ENCODE results near the gene PIP5K1B.

Gene PIP5K1B

DNA sequence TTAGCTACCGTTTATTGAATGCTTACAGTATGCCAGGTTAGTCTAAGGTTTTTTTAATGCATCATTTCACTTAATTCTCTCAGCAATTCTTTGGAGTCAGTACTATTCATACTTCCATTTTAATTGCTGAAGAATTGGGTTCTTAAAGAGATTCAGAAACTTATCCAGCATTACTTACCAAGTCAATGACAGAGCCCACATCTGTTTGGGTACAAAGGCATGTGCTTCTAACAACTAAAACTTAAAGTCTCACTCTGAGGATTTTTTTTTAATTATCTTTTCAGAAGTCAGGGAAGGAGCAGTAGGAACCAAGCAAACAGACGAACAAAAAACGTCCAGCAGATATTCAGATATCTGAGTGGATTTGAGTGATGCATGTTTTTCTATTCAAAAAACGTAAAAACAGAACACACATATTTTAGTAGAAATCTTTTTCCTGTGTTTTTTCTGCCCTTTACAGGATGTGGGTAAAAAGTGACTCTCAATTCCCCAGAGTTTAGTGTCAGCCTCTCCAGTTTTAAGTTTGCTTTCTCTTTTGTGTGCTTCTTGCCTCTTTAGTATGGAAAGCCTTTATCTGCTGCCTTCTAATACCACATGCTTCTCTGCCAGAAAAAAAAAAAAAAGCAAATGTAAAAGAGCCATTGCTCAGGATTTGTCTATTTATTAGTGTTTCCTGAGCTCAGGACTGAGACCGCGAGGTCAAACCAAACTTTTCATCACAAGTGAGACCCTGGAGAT, 190.9 kb downstream of the PIP5K1B start:
- no peak overlapping the region for H4K8ac ChIP-seq (ENCODE audit: low read depth, low read length)
- no peak overlapping the region for H3K23ac ChIP-seq (ENCODE audit: low read depth, low read length, poor library complexity)
- peak overlapping the region; percentile 64 for H2AFZ ChIP-seq (ENCODE audit: low read length)
- H2BK5ac ChIP-seq (ENCODE audit: low read length) = no peak overlapping the region
- H3K18ac ChIP-seq (ENCODE audit: low read length) = no peak overlapping the region
- DNase-seq (ENCODE audit: low spot score) = no peak
- no peaks in the 10 kb centered on the region for H3K79me1 ChIP-seq (ENCODE audit: low read depth, low read length)
- no peak overlapping the region for H3K4ac ChIP-seq (ENCODE audit: low read length)
- no peak overlapping the region for H4K91ac ChIP-seq (ENCODE audit: low read depth, low read length, poor library complexity)
- H2BK15ac ChIP-seq (ENCODE audit: low read length) = no peak overlapping the region
- H3K4me1 ChIP-seq (ENCODE audit: control insufficient read depth in 2 of 2, insufficient read depth in 1 of 2, low read depth in 1 of 2, low read length in 2 of 2) = peaks cover 13 to 29% of the 10 kb centered on the region in 2 donors
- no peak overlapping the region for H3K4me2 ChIP-seq (ENCODE audit: insufficient read depth, low read length, poor library complexity, severe bottlenecking)
- H2BK12ac ChIP-seq (ENCODE audit: low read length) = no peak overlapping the region
- no CpG with 5 or more reads among the region's 6 CpGs for WGBS, 2 donors (ENCODE audit: extremely low coverage in 2 of 2, insufficient read length in 2 of 2, insufficient replicate concordance in 1 of 2)
- H3K27me3 ChIP-seq (ENCODE audit: control insufficient read depth in 3 of 3, insufficient read depth in 3 of 3, low read depth in 1 of 3, low read length in 3 of 3) = no peaks in the 10 kb centered on the region
- H3K9ac ChIP-seq (ENCODE audit: low read depth, low read length, poor library complexity) = no peak overlapping the region
- H3K27ac ChIP-seq (replicated peaks; ENCODE audit: low read length) = no peak overlapping the region
- no peak overlapping the region for H3K14ac ChIP-seq (ENCODE audit: low read length)
- H2AK5ac ChIP-seq (ENCODE audit: low read depth, low read length) = no peak overlapping the region
- H2BK120ac ChIP-seq (ENCODE audit: low read depth, low read length) = no peak overlapping the region
- no peaks in the 10 kb centered on the region for H3K9me3 ChIP-seq (replicated peaks in 1 of 2; ENCODE audit: control insufficient read depth in 2 of 2, insufficient read depth in 1 of 2, low read depth in 1 of 2, low read length in 2 of 2)
- no peak overlapping the region for H3K4me3 ChIP-seq (ENCODE audit: low read length in 2 of 2)
- peaks cover 0 to 67% of the 10 kb centered on the region in 2 donors for H3K36me3 ChIP-seq (replicated peaks in 1 of 2; ENCODE audit: control insufficient read depth in 2 of 2, insufficient read depth in 2 of 2, low read length in 2 of 2)

DNA sequence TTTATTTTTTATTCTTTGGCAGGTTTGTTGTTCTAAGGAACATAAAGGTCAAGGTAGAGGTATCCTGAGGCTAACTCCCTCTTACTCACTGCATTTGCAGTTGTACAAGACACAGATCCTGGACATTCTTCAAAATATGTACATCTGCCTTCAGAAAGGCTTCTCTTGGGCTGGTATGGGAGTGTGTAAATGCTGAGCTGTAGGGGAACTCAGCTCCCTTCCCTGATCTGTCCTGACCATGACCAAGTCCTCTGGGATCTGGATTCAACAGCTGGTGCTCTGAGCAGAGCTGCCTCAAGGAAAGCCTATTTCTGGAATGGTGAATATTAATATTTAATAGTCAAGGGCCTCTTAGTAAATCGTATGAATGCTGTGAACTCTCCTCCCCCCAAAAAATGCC, 191.4 kb downstream of the PIP5K1B start:
- H2BK12ac ChIP-seq (ENCODE audit: low read length) = no peak overlapping the region
- no peak overlapping the region for H3K18ac ChIP-seq (ENCODE audit: low read length)
- no peak overlapping the region for H4K8ac ChIP-seq (ENCODE audit: low read depth, low read length)
- no peak overlapping the region for H3K4me2 ChIP-seq (ENCODE audit: insufficient read depth, low read length, poor library complexity, severe bottlenecking)
- no peak overlapping the region for H2AK5ac ChIP-seq (ENCODE audit: low read depth, low read length)
- peaks cover 0 to 67% of the 10 kb centered on the region in 2 donors for H3K36me3 ChIP-seq (replicated peaks in 1 of 2; ENCODE audit: control insufficient read depth in 2 of 2, insufficient read depth in 2 of 2, low read length in 2 of 2)
- no peak for DNase-seq (ENCODE audit: low spot score)
- no peak overlapping the region for H3K27ac ChIP-seq (replicated peaks; ENCODE audit: low read length)
- no peak overlapping the region for H2BK5ac ChIP-seq (ENCODE audit: low read length)
- no peak overlapping the region for H4K91ac ChIP-seq (ENCODE audit: low read depth, low read length, poor library complexity)
- peak overlapping the region; percentile 64 for H2AFZ ChIP-seq (ENCODE audit: low read length)
- no peak overlapping the region for H3K4me3 ChIP-seq (ENCODE audit: low read length in 2 of 2)
- no peak overlapping the region for H3K23ac ChIP-seq (ENCODE audit: low read depth, low read length, poor library complexity)
- no peaks in the 10 kb centered on the region for H3K27me3 ChIP-seq (ENCODE audit: control insufficient read depth in 3 of 3, insufficient read depth in 3 of 3, low read depth in 1 of 3, low read length in 3 of 3)
- H3K79me1 ChIP-seq (ENCODE audit: low read depth, low read length) = no peaks in the 10 kb centered on the region
- H3K9ac ChIP-seq (ENCODE audit: low read depth, low read length, poor library complexity) = no peak overlapping the region
- WGBS, 2 donors (ENCODE audit: extremely low coverage in 2 of 2, insufficient read length in 2 of 2, insufficient replicate concordance in 1 of 2) = no CpG with 5 or more reads among the region's 1 CpG
- no peak overlapping the region for H2BK120ac ChIP-seq (ENCODE audit: low read depth, low read length)
- H3K14ac ChIP-seq (ENCODE audit: low read length) = no peak overlapping the region
- H3K4me1 ChIP-seq (ENCODE audit: control insufficient read depth in 2 of 2, insufficient read depth in 1 of 2, low read depth in 1 of 2, low read length in 2 of 2) = peaks cover 13 to 29% of the 10 kb centered on the region in 2 donors
- no peak overlapping the region for H3K4ac ChIP-seq (ENCODE audit: low read length)
- H3K9me3 ChIP-seq (replicated peaks in 1 of 2; ENCODE audit: control insufficient read depth in 2 of 2, insufficient read depth in 1 of 2, low read depth in 1 of 2, low read length in 2 of 2) = no peaks in the 10 kb centered on the region
- no peak overlapping the region for H2BK15ac ChIP-seq (ENCODE audit: low read length)

DNA sequence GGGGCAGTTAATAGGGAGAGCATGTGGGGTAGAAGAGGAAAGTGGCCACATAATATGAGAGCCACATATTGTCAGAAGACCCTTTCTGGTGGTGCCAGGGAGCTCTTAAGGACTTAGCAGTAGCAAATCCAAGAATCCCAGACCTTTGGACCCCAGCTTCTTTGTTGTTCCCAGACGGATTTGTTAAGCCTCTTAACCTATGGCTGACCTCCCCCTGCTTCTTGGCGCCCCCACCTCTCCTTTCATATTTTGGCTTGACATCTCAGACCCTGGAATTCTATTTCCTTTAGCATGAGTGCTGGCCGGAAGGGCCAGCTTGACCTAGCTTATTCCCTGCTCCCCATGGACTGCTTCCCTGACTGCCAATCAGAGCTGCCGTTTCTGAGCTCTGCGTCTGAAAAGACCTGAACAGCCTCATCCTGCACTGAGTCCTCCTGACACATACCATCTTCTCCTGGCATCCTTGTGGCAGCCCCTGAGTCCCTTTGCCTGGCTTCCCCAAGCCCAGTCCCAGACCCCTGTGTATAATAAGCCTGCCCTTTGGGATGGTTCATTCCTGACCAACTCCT, 192.6 kb downstream of the PIP5K1B start:
- H3K4ac ChIP-seq (ENCODE audit: low read length) = no peak overlapping the region
- H3K18ac ChIP-seq (ENCODE audit: low read length) = no peak overlapping the region
- H3K9ac ChIP-seq (ENCODE audit: low read depth, low read length, poor library complexity) = no peak overlapping the region
- no CpG with 5 or more reads among the region's 5 CpGs for WGBS, 2 donors (ENCODE audit: extremely low coverage in 2 of 2, insufficient read length in 2 of 2, insufficient replicate concordance in 1 of 2)
- no peak overlapping the region for H3K23ac ChIP-seq (ENCODE audit: low read depth, low read length, poor library complexity)
- no peak overlapping the region for H3K14ac ChIP-seq (ENCODE audit: low read length)
- H2BK15ac ChIP-seq (ENCODE audit: low read length) = no peak overlapping the region
- H3K9me3 ChIP-seq (replicated peaks in 1 of 2; ENCODE audit: control insufficient read depth in 2 of 2, insufficient read depth in 1 of 2, low read depth in 1 of 2, low read length in 2 of 2) = no peaks in the 10 kb centered on the region
- H2AFZ ChIP-seq (ENCODE audit: low read length) = no peak overlapping the region
- no peak overlapping the region for H2BK5ac ChIP-seq (ENCODE audit: low read length)
- H3K4me2 ChIP-seq (ENCODE audit: insufficient read depth, low read length, poor library complexity, severe bottlenecking) = no peak overlapping the region
- no peak overlapping the region for H4K8ac ChIP-seq (ENCODE audit: low read depth, low read length)
- no peak for DNase-seq (ENCODE audit: low spot score)
- H3K36me3 ChIP-seq (replicated peaks in 1 of 2; ENCODE audit: control insufficient read depth in 2 of 2, insufficient read depth in 2 of 2, low read length in 2 of 2) = peaks cover 0 to 67% of the 10 kb centered on the region in 2 donors
- no peaks in the 10 kb centered on the region for H3K79me1 ChIP-seq (ENCODE audit: low read depth, low read length)
- H3K4me3 ChIP-seq (ENCODE audit: low read length in 2 of 2) = no peak overlapping the region
- no peak overlapping the region for H4K91ac ChIP-seq (ENCODE audit: low read depth, low read length, poor library complexity)
- peaks cover 13 to 29% of the 10 kb centered on the region in 2 donors for H3K4me1 ChIP-seq (ENCODE audit: control insufficient read depth in 2 of 2, insufficient read depth in 1 of 2, low read depth in 1 of 2, low read length in 2 of 2)
- no peak overlapping the region for H2BK120ac ChIP-seq (ENCODE audit: low read depth, low read length)
- peak overlapping the region; percentile 28 for H3K27ac ChIP-seq (replicated peaks; ENCODE audit: low read length)
- no peak overlapping the region for H2BK12ac ChIP-seq (ENCODE audit: low read length)
- no peak overlapping the region for H2AK5ac ChIP-seq (ENCODE audit: low read depth, low read length)
- H3K27me3 ChIP-seq (ENCODE audit: control insufficient read depth in 3 of 3, insufficient read depth in 3 of 3, low read depth in 1 of 3, low read length in 3 of 3) = no peaks in the 10 kb centered on the region

DNA sequence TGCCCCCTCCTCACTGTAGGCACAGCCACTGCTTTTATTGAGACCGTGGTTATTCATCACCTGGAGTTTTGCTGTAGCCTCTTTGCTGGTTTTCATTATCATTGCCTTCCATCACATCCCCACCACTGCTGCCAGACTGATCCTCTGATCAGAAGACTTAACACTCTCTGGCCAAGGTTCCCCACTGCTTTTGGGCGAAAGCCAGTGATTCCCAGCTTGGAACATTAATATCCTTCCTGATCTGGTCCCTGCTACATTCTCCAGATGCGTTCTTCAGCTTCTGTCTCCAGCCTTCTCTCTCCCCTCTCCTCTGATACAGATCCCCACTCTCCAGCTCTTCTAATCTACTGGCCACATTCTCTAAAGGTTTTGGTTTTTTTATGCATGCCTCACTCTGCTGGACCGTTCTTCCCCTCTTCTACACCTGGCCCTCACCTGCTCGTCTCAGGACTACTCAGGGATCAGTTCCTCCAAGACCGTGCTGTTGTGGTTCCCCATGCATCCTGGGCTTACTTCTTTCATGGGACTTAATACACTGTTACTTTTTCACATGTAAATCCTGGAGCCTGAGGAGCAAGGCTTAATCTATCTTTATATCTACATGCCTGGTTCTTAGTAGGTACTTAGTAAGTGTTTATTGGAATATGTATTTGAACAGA, 193.9 kb downstream of the PIP5K1B start:
- Histone ChIP-seq H3K23ac (ENCODE audit: low read depth, low read length, poor library complexity) (no peak overlapping the region), H3K4me1 (ENCODE audit: control insufficient read depth in 2 of 2, insufficient read depth in 1 of 2, low read depth in 1 of 2, low read length in 2 of 2) (peaks cover 13 to 29% of the 10 kb centered on the region in 2 donors), H3K27ac (replicated peaks; ENCODE audit: low read length) (no peak overlapping the region), H3K4ac (ENCODE audit: low read length) (no peak overlapping the region), H3K4me3 (ENCODE audit: low read length in 2 of 2) (no peak overlapping the region), H4K91ac (ENCODE audit: low read depth, low read length, poor library complexity) (no peak overlapping the region), H2BK12ac (ENCODE audit: low read length) (no peak overlapping the region), H2BK15ac (ENCODE audit: low read length) (no peak overlapping the region), H3K18ac (ENCODE audit: low read length) (no peak overlapping the region), H4K8ac (ENCODE audit: low read depth, low read length) (no peak overlapping the region), H2BK5ac (ENCODE audit: low read length) (no peak overlapping the region), H3K9me3 (replicated peaks in 1 of 2; ENCODE audit: control insufficient read depth in 2 of 2, insufficient read depth in 1 of 2, low read depth in 1 of 2, low read length in 2 of 2) (no peaks in the 10 kb centered on the region), H3K36me3 (replicated peaks in 1 of 2; ENCODE audit: control insufficient read depth in 2 of 2, insufficient read depth in 2 of 2, low read length in 2 of 2) (peaks cover 0 to 73% of the 10 kb centered on the region in 2 donors), H2AK5ac (ENCODE audit: low read depth, low read length) (no peak overlapping the region), H3K14ac (ENCODE audit: low read length) (no peak overlapping the region), H3K27me3 (ENCODE audit: control insufficient read depth in 3 of 3, insufficient read depth in 3 of 3, low read depth in 1 of 3, low read length in 3 of 3) (no peaks in the 10 kb centered on the region), H3K9ac (ENCODE audit: low read depth, low read length, poor library complexity) (no peak overlapping the region), H3K4me2 (ENCODE audit: insufficient read depth, low read length, poor library complexity, severe bottlenecking) (no peak overlapping the region), H2AFZ (ENCODE audit: low read length) (no peak overlapping the region), H3K79me1 (ENCODE audit: low read depth, low read length) (no peaks in the 10 kb centered on the region), H2BK120ac (ENCODE audit: low read depth, low read length) (no peak overlapping the region)
- no CpG with 5 or more reads among the region's 6 CpGs for WGBS, 2 donors (ENCODE audit: extremely low coverage in 2 of 2, insufficient read length in 2 of 2, insufficient replicate concordance in 1 of 2)
- no peak for DNase-seq (ENCODE audit: low spot score)
